Esophagus squamous epithelium (tissue), 4 donors: ENCODE results near the gene MTR.

Experiments
- POLR2A ChIP-seq, 4 donors: fragments of 450-650 bp; IDR thresholded peaks; one replicate each; pipeline ENCODE4 v1.6.1; 2017; ENCODE audit warnings: antibody characterized with exemption in 4 of 4, mild to moderate bottlenecking in 4 of 4, moderate library complexity in 3 of 4
- TF ChIP-seq, protein P1 (sequence below), 6 experiments: fragments of 450-650 bp in 4 of 6; fragments of 200-600 bp in 2 of 6; sonication (generic) in 2 of 6; IDR thresholded peaks; one replicate each; pipeline ENCODE4 v1.5.1; 2016 to 2019; ENCODE audit warnings: antibody characterized with exemption in 6 of 6, mild to moderate bottlenecking in 4 of 6, moderate library complexity in 4 of 6

DNA sequence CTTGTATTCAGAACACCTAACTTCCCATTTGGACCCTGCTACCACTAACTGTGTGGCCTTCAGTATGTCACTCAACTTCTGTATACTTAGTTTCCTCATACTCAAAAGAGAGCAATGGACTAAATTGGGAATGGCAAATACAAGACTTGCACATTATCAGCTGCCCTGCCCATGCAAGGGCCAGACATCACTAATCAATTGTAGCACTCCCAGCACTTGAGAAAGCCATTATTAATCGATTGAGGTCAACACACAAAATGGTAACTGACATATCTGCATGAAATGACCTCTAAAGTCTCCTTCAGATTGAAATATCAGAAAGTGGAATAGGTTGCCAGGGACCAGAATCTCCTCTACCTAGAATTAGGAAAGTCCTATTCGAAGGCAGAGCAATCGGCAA, 149.9 kb downstream of the MTR start:
- TF ChIP-seq, protein P1, sequence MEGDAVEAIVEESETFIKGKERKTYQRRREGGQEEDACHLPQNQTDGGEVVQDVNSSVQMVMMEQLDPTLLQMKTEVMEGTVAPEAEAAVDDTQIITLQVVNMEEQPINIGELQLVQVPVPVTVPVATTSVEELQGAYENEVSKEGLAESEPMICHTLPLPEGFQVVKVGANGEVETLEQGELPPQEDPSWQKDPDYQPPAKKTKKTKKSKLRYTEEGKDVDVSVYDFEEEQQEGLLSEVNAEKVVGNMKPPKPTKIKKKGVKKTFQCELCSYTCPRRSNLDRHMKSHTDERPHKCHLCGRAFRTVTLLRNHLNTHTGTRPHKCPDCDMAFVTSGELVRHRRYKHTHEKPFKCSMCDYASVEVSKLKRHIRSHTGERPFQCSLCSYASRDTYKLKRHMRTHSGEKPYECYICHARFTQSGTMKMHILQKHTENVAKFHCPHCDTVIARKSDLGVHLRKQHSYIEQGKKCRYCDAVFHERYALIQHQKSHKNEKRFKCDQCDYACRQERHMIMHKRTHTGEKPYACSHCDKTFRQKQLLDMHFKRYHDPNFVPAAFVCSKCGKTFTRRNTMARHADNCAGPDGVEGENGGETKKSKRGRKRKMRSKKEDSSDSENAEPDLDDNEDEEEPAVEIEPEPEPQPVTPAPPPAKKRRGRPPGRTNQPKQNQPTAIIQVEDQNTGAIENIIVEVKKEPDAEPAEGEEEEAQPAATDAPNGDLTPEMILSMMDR (IDR thresholded peaks at IDR 0.05), result no peak
- no peak for TF ChIP-seq POLR2A (IDR thresholded peaks at IDR 0.05)
